Thyroid gland (tissue), 4 donors: ENCODE measurements around the gene UPF1. TPM values are rescaled to one million over a fixed set of nuclear protein-coding genes. Genes with fewer than 3 reads are reported as not detected.
A peak's percentile ranks its signal among the peaks of the same experiment; 100 is the strongest.

ENCODE experiments used
- DNase-seq, 2 donors: peaks; one replicate each; pipeline ENCODE4 v3.0.0-alpha.2; 2019
- H3K27ac ChIP-seq, 3 donors: fragments of 200-600 bp; sonication (generic); 1 replicate in 2 of 3; 2 replicates in 1 of 3; pipeline ENCODE4 v1.5.1; 2016 to 2019; ENCODE audit warnings: mild to moderate bottlenecking in 1 of 3, moderate library complexity in 1 of 3
- H3K27me3 ChIP-seq: fragments of 200-600 bp; sonication (generic); one replicate; pipeline ENCODE4 v1.5.1; 2019
- H3K36me3 ChIP-seq, 2 donors: fragments of 200-600 bp; sonication (generic); one replicate each; pipeline ENCODE4 v1.5.1; 2016 to 2019
- H3K4me1 ChIP-seq, 2 donors: fragments of 200-600 bp; sonication (generic); one replicate each; pipeline ENCODE4 v1.5.1; 2017 to 2019
- H3K4me3 ChIP-seq, 3 donors: fragments of 200-600 bp; sonication (generic); replicated peaks in 1 of 3; 1 replicate in 2 of 3; 2 replicates in 1 of 3; pipeline ENCODE4 v1.5.1; 2016; ENCODE audit warnings: mild to moderate bottlenecking in 1 of 3
- H3K9me3 ChIP-seq: fragments of 200-600 bp; sonication (generic); one replicate; pipeline ENCODE4 v1.5.1; 2017
- CTCF ChIP-seq, 6 experiments: fragments of 200-600 bp in 3 of 6; fragments of 450-650 bp in 3 of 6; sonication (generic) in 3 of 6; IDR thresholded peaks; one replicate each; pipeline ENCODE4 v1.5.1; 2016 to 2019; ENCODE audit warnings: antibody characterized with exemption in 6 of 6, mild to moderate bottlenecking in 2 of 6, inconsistent platforms in 1 of 6, moderate library complexity in 1 of 6
- POLR2A ChIP-seq, 2 donors: fragments of 450-650 bp; IDR thresholded peaks; one replicate each; pipeline ENCODE4 v1.6.1; 2017; ENCODE audit warnings: antibody characterized with exemption in 2 of 2, mild to moderate bottlenecking in 2 of 2, moderate library complexity in 1 of 2
- WGBS, 2 donors: methylation state at CpG; one replicate each; pipeline ENCODE4 v1.1.5; 2017; 5-methylcytosine and 5-hydroxymethylcytosine counted together
- intact Hi-C: fragments of 100-400 bp; cut with DNase I; formaldehyde crosslinking; loops from one replicate; pipeline ENCODE4 v1.15.1; 2023
- total RNA-seq, 4 donors: library from RNA; depleted of rRNA; stranded (reverse); fragments of >200 nt; gene quantifications; one replicate each; pipeline ENCODE4 v1.2.3, GENCODE V29; 2016

The UPF1 gene
- total RNA-seq, 4 donors from 2014 or later: 56.7 to 122 (median 79.6) TPM

- no peaks in the 10 kb centered on the region for H3K9me3 ChIP-seq
- no peak overlapping the region for H3K27ac ChIP-seq
- no peaks in the 10 kb centered on the region for H3K27me3 ChIP-seq
- peaks cover 95 to 97% of the 10 kb centered on the region in 2 donors for H3K36me3 ChIP-seq
- H3K4me1 ChIP-seq: peaks cover 0 to 6% of the 10 kb centered on the region in 2 donors
- DNase-seq: no peak
- 91 to 94% methylated on average over 25 of the region's 33 CpGs for WGBS, 2 donors
- intact Hi-C loops: no loop called here
- no peak overlapping the region for H3K4me3 ChIP-seq
- TF ChIP-seq POLR2A (IDR thresholded peaks at IDR 0.05) (no peak), CTCF (IDR thresholded peaks at IDR 0.05) (no peak)
These were observed 31.4 kb downstream of the UPF1 start for GRCh38 chr19:18862976-18863842.

- H3K4me1 ChIP-seq: peaks cover 0 to 6% of the 10 kb centered on the region in 2 donors
- TF ChIP-seq POLR2A (IDR thresholded peaks at IDR 0.05): no peak
- TF ChIP-seq CTCF (IDR thresholded peaks at IDR 0.05): no peak
- WGBS, 2 donors: 84 to 90% methylated on average over 12 to 16 of the region's 16 CpGs
- H3K9me3 ChIP-seq: no peaks in the 10 kb centered on the region
- no peaks in the 10 kb centered on the region for H3K27me3 ChIP-seq
- intact Hi-C loops: no loop called here
- no peak overlapping the region for H3K4me3 ChIP-seq
- no peak for DNase-seq
- no peak overlapping the region for H3K27ac ChIP-seq
- peaks cover 88 to 92% of the 10 kb centered on the region in 2 donors for H3K36me3 ChIP-seq
These were observed 32.1 kb downstream of the UPF1 start for GRCh38 chr19:18863843-18864362.

- no peak for DNase-seq
- 94% methylated on average over 13 of the region's 27 CpGs; no CpG with 5 or more reads in 1 of the 2 donors for WGBS, 2 donors
- TF ChIP-seq CTCF (IDR thresholded peaks at IDR 0.05): no peak
- no peak for TF ChIP-seq POLR2A (IDR thresholded peaks at IDR 0.05)
- H3K4me3 ChIP-seq: no peak overlapping the region
- no peaks in the 10 kb centered on the region for H3K27me3 ChIP-seq
- H3K27ac ChIP-seq: no peak overlapping the region
- H3K36me3 ChIP-seq: peaks cover 74 to 77% of the 10 kb centered on the region in 2 donors
- H3K9me3 ChIP-seq: no peaks in the 10 kb centered on the region
- H3K4me1 ChIP-seq: peaks cover 0 to 4% of the 10 kb centered on the region in 2 donors
- intact Hi-C loops: no loop called here
These were observed 33.6 kb downstream of the UPF1 start for GRCh38 chr19:18865106-18865972.

GRCh38 chr19:18865973-18866799 lies 34.4 kb downstream of the UPF1 start:
- intact Hi-C loops: no loop called here
- no peak overlapping the region for H3K27ac ChIP-seq

More at GRCh38 chr19:18865973-18866799, 34.4 kb downstream of the UPF1 start:
- Histone ChIP-seq H3K36me3 (peaks cover 65 to 69% of the 10 kb centered on the region in 2 donors), H3K4me3 (no peak overlapping the region), H3K27me3 (no peaks in the 10 kb centered on the region), H3K9me3 (no peaks in the 10 kb centered on the region), H3K4me1 (peaks cover 0 to 4% of the 10 kb centered on the region in 2 donors)
- peak; percentile 36 to 45 for DNase-seq
- 54 to 58% methylated on average over 33 to 38 of the region's 38 CpGs for WGBS, 2 donors
- TF ChIP-seq CTCF (IDR thresholded peaks at IDR 0.05) (peak; percentile 54 to 95 (median 84)), POLR2A (IDR thresholded peaks at IDR 0.05) (no peak)
